GM21576 (cell line): Measurements from ENCODE around the gene CDK13.
"Not testable (repeated sequence)": the region's sequence is repeated elsewhere in the genome, so short reads cannot be mapped to it uniquely, and the experiment has no call there.

Source experiments
- ATAC-seq: cut with Tn5 transposase; IDR thresholded peaks from one replicate; pipeline ENCODE4 v1.9.1; 2021; ENCODE audit warnings: mild to moderate bottlenecking, moderate library complexity; ENCODE audit not compliant: unreplicated experiment

CDK13 gene

GRCh38 chr7:39949971-39950472, at the start of gene CDK13:
Gene CDK13 (plus strand): TSS chr7:39950256. CDS start chr7:39950642, 386 bp downstream.
- ATAC-seq: peak; percentile 41

- no peak for ATAC-seq
Observed at GRCh38 chr7:39904077-39904486, 46.0 kb upstream of the CDK13 start.

GRCh38 chr7:39908141-39908540, 41.9 kb upstream of the CDK13 start:
- no peak for ATAC-seq

GRCh38 chr7:39908973-39909372, 41.1 kb upstream of the CDK13 start:
- no peak for ATAC-seq

GRCh38 chr7:39909526-39909925, 40.5 kb upstream of the CDK13 start:
- ATAC-seq: no peak

GRCh38 chr7:39910108-39910869, 39.8 kb upstream of the CDK13 start:
- ATAC-seq: no peak

GRCh38 chr7:39911167-39911566, 38.9 kb upstream of the CDK13 start:
- ATAC-seq: no peak

- ATAC-seq: not testable (repeated sequence)
Observed at GRCh38 chr7:39915847-39916246, 34.2 kb upstream of the CDK13 start.

GRCh38 chr7:39919646-39920045, 30.4 kb upstream of the CDK13 start:
- ATAC-seq: no peak

- no peak for ATAC-seq
Observed at GRCh38 chr7:39921506-39922175, 28.4 kb upstream of the CDK13 start.

GRCh38 chr7:39922580-39922979, 27.5 kb upstream of the CDK13 start:
- ATAC-seq: no peak

GRCh38 chr7:39923091-39923490, 27.0 kb upstream of the CDK13 start:
- ATAC-seq: no peak

GRCh38 chr7:39924122-39924521, 25.9 kb upstream of the CDK13 start:
- no peak for ATAC-seq

GRCh38 chr7:39926111-39926510, 23.9 kb upstream of the CDK13 start:
- no peak for ATAC-seq

- no peak for ATAC-seq
Observed at GRCh38 chr7:39927018-39927417, 23.0 kb upstream of the CDK13 start.

GRCh38 chr7:39934132-39934531, 15.9 kb upstream of the CDK13 start:
- no peak for ATAC-seq

- ATAC-seq: no peak
Observed at GRCh38 chr7:39936761-39937160, 13.3 kb upstream of the CDK13 start.

- no peak for ATAC-seq
Observed at GRCh38 chr7:39937366-39938153, 12.5 kb upstream of the CDK13 start.

- no peak for ATAC-seq
Observed at GRCh38 chr7:39942883-39943282, 7.2 kb upstream of the CDK13 start.

GRCh38 chr7:39946693-39947092, 3.4 kb upstream of the CDK13 start:
- ATAC-seq: no peak

- no peak for ATAC-seq
Observed at GRCh38 chr7:39948375-39948955, 1.6 kb upstream of the CDK13 start.
